ENCODE data around the gene GLIS1. TPM values are rescaled to one million over a fixed set of nuclear protein-coding genes. Genes with fewer than 3 reads are reported as not detected.

The GLIS1 gene
- total RNA-seq, 1 donor from 2014 or later = not detected

DNA sequence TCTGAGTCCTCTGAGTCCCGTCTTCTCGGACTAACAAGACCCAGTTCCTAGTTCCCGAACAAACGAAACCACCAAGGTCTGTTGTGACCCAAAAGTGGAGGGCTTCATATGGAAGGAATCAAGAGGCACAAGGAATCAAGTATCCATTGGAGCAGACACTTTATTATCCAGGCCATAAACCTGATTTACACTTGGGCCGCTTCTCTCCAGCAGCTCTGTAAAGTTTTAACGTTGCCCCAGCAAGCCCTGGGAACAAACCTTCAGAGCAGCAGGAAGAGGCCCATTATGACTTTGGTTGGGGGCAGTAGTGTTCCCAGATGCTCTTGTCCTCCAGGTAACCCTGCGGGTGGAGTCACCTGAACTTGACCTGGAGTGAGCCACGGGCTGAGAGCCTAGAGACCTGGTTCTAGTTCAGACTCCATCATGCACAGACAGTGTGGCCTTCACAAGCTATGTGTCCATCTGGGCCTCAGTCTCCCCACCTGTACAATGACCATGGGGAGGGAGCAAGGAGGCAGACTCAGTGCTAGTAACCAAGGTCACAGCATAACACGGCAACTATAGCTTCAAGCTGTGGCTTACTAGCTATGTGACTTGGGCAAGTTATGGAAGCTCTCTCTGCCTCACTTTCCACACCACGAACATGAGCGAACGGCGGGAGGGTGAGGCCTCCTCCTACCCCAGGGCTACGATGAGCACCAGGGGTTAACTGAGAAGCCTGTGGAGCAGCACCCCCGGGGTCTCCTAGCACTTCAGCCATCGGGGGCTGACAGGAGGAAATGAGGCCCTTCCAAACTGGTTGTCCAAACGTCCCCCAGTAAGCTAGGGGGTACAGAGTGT lies 95.7 kb downstream of the GLIS1 start:
- Mint-ChIP-seq H3K27ac (ENCODE audit: unreplicated experiment) (no peak overlapping the region), H3K9me3 (ENCODE audit: unreplicated experiment) (no peaks in the 10 kb centered on the region), H3K4me1 (ENCODE audit: unreplicated experiment) (peaks cover 14% of the 10 kb centered on the region), H3K36me3 (ENCODE audit: low read depth, unreplicated experiment) (no peaks in the 10 kb centered on the region), H3K27me3 (ENCODE audit: unreplicated experiment) (peaks cover 9% of the 10 kb centered on the region), H3K4me3 (ENCODE audit: unreplicated experiment) (no peak overlapping the region)
- no peak for DNase-seq (ENCODE audit: low spot score)
- TF ChIP-seq, protein P1, sequence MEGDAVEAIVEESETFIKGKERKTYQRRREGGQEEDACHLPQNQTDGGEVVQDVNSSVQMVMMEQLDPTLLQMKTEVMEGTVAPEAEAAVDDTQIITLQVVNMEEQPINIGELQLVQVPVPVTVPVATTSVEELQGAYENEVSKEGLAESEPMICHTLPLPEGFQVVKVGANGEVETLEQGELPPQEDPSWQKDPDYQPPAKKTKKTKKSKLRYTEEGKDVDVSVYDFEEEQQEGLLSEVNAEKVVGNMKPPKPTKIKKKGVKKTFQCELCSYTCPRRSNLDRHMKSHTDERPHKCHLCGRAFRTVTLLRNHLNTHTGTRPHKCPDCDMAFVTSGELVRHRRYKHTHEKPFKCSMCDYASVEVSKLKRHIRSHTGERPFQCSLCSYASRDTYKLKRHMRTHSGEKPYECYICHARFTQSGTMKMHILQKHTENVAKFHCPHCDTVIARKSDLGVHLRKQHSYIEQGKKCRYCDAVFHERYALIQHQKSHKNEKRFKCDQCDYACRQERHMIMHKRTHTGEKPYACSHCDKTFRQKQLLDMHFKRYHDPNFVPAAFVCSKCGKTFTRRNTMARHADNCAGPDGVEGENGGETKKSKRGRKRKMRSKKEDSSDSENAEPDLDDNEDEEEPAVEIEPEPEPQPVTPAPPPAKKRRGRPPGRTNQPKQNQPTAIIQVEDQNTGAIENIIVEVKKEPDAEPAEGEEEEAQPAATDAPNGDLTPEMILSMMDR (IDR thresholded peaks at IDR 0.05; ENCODE audit: unreplicated experiment) = no peak

DNA sequence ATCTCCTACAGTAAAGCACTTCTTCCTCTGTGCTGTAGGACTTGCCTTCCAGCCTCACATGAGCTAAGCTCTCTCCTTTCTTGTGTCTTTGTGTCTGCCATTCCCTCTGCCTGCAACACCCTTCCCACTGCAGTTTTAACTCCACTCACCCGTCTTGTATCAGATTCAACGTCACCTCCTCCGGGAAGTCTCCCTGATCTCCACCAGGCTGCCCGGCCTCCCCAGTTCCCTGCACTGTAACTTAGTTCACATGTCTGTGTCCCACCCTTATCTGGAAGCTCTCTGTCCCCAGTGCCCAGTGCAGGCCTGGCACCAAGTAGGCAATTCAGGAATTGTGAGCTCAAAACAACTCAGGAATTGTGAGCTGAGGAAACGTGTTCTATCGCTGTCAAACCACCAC lies 96.4 kb downstream of the GLIS1 start:
- H3K27ac Mint-ChIP-seq (ENCODE audit: unreplicated experiment) = no peak overlapping the region
- no peak overlapping the region for H3K4me3 Mint-ChIP-seq (ENCODE audit: unreplicated experiment)
- no peaks in the 10 kb centered on the region for H3K36me3 Mint-ChIP-seq (ENCODE audit: low read depth, unreplicated experiment)
- TF ChIP-seq, protein P1 (IDR thresholded peaks at IDR 0.05; ENCODE audit: unreplicated experiment) = no peak
- no peaks in the 10 kb centered on the region for H3K9me3 Mint-ChIP-seq (ENCODE audit: unreplicated experiment)
- H3K27me3 Mint-ChIP-seq (ENCODE audit: unreplicated experiment) = peaks cover 9% of the 10 kb centered on the region
- no peak for DNase-seq (ENCODE audit: low spot score)
- peaks cover 14% of the 10 kb centered on the region for H3K4me1 Mint-ChIP-seq (ENCODE audit: unreplicated experiment)

DNA sequence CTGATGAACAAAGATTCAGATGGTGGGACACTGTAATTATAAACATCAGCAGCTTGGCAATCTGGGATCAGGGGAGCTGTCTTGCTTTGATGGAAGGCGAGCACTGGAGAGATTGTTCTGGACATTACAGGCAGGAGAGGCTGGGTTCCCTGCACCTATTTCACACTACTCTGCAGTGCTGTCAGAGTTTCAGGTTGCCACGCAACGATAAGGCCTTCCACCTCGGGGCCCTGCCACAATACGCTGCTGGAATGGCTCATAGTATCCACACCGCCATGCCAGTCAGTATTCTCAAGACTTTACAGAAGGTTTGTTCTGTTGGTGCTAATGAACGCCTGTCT lies 96.8 kb downstream of the GLIS1 start:
- no peak for DNase-seq (ENCODE audit: low spot score)
- TF ChIP-seq, protein P1 (IDR thresholded peaks at IDR 0.05; ENCODE audit: unreplicated experiment) = no peak
- Mint-ChIP-seq H3K27ac (ENCODE audit: unreplicated experiment) (no peak overlapping the region), H3K4me3 (ENCODE audit: unreplicated experiment) (no peak overlapping the region), H3K36me3 (ENCODE audit: low read depth, unreplicated experiment) (no peaks in the 10 kb centered on the region), H3K27me3 (ENCODE audit: unreplicated experiment) (peaks cover 9% of the 10 kb centered on the region), H3K4me1 (ENCODE audit: unreplicated experiment) (peaks cover 14% of the 10 kb centered on the region), H3K9me3 (ENCODE audit: unreplicated experiment) (no peaks in the 10 kb centered on the region)

DNA sequence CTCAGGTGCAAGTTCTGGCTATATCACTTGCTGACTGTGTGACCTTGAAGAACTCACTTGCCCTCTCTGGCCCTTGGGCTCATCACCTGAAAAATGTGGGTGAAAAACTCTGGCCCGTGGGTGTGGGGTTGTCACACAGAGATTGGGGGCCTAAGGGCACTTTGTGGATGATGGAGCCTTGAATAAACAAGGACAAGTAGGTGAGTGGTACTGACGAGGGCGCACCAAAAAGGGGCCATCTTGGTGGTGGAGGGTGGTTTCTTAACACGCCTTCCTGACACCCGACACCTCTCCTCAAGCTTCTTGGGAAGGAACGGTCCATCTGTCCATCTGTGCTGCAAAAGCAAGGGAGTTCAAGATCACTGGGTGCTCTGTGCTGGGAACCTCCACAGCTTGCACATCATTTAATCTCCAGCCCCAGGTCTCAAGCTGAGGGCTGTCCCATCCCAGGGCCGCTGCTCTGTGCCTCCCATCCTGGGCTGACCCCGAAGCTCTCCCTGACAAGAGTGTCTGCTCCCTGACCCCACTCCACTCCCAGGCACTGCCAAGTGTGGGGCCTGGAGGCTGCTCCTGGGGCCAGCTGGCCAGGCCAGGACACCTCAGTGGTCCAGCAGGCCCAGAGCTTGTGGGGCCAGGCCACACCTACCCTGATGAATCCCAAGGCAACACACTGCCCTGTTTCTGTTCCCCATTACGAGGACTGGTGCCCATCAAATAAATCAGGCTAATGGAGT lies 97.3 kb downstream of the GLIS1 start:
- Mint-ChIP-seq H3K9me3 (ENCODE audit: unreplicated experiment) (no peaks in the 10 kb centered on the region), H3K36me3 (ENCODE audit: low read depth, unreplicated experiment) (no peaks in the 10 kb centered on the region), H3K27me3 (ENCODE audit: unreplicated experiment) (peaks cover 9% of the 10 kb centered on the region), H3K27ac (ENCODE audit: unreplicated experiment) (no peak overlapping the region), H3K4me3 (ENCODE audit: unreplicated experiment) (no peak overlapping the region), H3K4me1 (ENCODE audit: unreplicated experiment) (peaks cover 14% of the 10 kb centered on the region)
- no peak for DNase-seq (ENCODE audit: low spot score)
- TF ChIP-seq, protein P1 (IDR thresholded peaks at IDR 0.05; ENCODE audit: unreplicated experiment) = no peak

DNA sequence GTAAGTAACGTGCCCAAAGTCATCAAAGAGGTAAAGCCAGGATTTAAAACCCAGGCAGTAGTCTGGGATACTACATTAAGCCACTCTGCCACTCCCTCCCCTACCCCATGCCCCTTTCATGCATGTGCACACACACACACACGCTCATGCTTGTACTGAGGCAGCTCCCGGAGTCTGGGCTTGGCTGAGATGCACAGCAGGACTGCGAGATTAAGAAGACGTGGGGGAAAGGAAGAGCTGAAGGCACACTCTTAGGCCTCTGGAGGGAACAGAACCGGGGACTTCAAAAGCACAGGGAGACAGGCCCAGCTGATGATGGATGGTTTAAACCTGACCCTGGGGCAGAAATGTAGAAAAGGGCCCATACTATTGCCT lies 98.3 kb downstream of the GLIS1 start:
- H3K36me3 Mint-ChIP-seq (ENCODE audit: low read depth, unreplicated experiment) = no peaks in the 10 kb centered on the region
- no peak for DNase-seq (ENCODE audit: low spot score)
- H3K27ac Mint-ChIP-seq (ENCODE audit: unreplicated experiment) = no peak overlapping the region
- H3K27me3 Mint-ChIP-seq (ENCODE audit: unreplicated experiment) = peaks cover 11% of the 10 kb centered on the region
- TF ChIP-seq, protein P1 (IDR thresholded peaks at IDR 0.05; ENCODE audit: unreplicated experiment) = no peak
- H3K4me1 Mint-ChIP-seq (ENCODE audit: unreplicated experiment) = peaks cover 14% of the 10 kb centered on the region
- H3K4me3 Mint-ChIP-seq (ENCODE audit: unreplicated experiment) = no peak overlapping the region
- no peaks in the 10 kb centered on the region for H3K9me3 Mint-ChIP-seq (ENCODE audit: unreplicated experiment)
